Panc1 (cell line): ENCODE data around the gene XPNPEP1.

Experiments
- CTCF ChIP-seq: fragments of 450-650 bp; IDR thresholded peaks from 2 replicates; pipeline ENCODE4 v1.5.1; 2017; ENCODE audit warnings: mild to moderate bottlenecking
- REST ChIP-seq, 2 experiments: IDR thresholded peaks; 2 replicates each; pipeline ENCODE4 v1.6.1; 2011 to 2012; ENCODE audit warnings: low read depth in 2 of 2, control low read depth in 1 of 2, low read length in 1 of 2, mild to moderate bottlenecking in 1 of 2, moderate library complexity in 1 of 2; ENCODE audit not compliant: insufficient read depth in 1 of 2

GRCh38 chr10:109820620-109821405, 102.5 kb downstream of the XPNPEP1 start:
- no peak for TF ChIP-seq CTCF
- no peak for TF ChIP-seq REST (IDR thresholded peaks at IDR 0.05; ENCODE audit: insufficient read depth in 1 of 2, low read depth in 2 of 2, low read length in 1 of 2)
